NCI-H345 treated with DMSO at 0.1 percent for 48 hours (cell line): ENCODE measurements around the gene CHIC2.

Experiments used
- DNase-seq: peaks from one replicate; lab custom pipeline; 2025; ENCODE audit not compliant: unreplicated experiment; lab: John Stamatoyannopoulos, UW

The CHIC2 gene

DNA sequence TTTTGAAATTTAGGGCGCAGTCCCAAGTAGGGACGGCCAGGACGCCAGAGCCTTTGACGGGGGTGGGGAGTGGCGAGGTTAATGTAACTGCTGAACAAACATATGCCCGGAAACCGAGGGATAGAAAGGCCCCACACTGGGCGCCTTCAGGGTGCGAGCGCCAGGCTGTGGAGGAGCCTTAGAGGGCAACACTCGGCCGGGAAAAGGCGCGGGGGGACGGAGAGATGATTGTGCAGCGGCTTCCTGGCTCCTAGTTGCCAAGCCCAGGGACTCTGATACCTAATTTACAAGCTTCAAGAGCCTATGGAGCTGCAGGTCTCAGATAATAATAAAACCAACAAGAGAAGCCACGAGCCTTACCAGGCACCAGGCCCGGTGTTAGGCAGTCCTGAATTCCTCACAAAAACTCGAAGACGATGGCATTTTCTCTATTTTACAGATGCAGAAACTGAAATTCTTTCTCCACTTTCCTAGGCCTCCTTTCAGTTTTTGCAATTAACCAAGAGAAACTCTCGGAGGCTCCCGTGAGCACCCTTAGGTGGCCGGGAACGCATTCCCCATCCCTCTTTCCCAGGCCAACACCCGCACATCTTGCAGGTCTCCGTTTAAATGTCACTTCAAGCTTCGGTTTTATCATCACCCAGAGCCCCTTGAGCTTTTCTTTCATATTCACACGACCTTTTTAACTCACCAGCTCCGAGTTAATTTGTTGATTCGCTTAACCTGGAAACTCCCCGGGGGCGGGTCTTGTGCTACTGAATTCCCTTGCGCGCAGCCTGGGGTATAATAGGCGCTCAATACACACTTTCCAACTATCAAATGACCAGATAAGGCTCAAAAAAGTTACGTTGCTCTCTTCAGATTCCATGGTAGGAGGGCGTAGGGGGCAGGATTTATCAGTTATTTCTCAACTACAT is 29.2 kb upstream of the CHIC2 start:
- no peak for DNase-seq

DNA sequence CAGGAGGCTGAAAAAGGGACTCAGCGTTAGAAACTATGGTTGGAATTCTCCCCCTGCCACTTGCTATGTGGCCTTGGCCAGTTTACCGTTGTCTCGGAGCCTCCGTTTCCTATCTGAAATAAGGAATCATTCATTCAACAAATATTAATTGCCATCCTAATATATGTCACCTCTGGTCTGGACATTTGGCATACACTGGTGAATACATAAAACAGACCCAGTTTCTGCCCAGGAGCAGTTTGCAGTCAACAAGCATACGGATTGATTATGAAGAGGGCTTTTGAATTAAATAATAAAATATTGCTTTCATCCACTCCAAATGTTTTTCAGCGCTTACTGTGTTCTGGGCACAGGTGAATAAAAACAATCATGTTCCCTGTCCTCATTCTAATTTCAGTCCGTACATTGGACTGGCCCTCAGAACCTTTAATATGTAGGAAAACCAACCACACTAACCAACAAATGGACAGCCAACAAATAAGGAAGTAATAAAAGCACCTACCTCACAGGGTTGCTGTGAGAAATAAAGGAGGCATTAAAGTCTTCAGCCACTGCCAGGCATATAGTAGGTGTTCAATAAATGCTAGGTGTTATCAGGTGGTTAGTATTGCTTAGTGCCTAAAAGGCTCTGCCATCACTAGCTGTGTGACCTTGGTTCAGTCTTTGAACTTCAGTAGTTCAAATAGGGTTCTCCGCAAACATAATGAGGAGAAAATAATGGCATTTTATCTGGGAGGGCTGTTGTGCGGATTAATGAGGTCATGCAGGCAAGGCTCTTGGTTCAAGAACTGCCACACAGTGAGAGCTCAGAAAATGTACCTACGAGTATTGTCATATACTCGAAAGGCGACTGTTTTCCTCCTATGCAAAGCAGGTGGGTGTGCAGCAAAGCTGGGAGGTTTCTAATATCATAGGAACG is 28.3 kb upstream of the CHIC2 start:
- no peak for DNase-seq

DNA sequence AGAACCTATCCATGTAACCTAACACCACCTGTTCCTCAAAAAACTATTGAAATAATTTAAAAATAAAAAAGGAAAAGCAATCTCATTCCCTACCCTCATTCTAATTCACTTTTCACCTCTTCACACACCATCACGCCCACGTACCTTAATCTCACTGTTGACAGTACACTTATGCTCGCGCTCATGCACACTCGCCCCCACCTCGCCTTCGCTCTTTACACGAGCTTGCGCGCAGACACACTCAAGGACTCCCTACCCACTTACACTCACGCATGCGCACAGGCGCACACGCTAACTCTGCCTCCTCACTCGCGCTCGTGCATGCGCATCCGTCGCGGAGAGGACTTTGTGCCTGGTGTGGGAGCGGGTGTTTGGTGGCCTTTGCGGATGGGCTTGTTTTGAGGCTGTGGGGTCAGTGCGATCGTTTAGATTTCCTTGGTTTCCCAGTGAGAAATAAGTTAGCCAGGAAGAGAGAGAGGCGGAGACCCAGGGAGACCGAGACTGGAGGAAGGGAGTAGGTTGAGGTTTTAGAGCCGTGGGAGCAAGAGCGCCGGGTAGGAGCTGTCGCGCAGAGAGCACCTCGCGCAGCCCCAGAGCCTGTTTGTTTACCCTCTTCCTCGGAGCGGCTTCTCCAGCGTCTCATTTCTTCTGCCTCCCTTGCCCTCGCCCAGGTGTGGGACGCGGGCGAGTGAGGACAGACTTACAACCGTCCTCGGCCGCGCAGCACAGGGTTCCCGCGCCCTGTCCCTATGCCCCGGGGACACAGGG is 27.4 kb upstream of the CHIC2 start:
- DNase-seq: peak; percentile 44

DNA sequence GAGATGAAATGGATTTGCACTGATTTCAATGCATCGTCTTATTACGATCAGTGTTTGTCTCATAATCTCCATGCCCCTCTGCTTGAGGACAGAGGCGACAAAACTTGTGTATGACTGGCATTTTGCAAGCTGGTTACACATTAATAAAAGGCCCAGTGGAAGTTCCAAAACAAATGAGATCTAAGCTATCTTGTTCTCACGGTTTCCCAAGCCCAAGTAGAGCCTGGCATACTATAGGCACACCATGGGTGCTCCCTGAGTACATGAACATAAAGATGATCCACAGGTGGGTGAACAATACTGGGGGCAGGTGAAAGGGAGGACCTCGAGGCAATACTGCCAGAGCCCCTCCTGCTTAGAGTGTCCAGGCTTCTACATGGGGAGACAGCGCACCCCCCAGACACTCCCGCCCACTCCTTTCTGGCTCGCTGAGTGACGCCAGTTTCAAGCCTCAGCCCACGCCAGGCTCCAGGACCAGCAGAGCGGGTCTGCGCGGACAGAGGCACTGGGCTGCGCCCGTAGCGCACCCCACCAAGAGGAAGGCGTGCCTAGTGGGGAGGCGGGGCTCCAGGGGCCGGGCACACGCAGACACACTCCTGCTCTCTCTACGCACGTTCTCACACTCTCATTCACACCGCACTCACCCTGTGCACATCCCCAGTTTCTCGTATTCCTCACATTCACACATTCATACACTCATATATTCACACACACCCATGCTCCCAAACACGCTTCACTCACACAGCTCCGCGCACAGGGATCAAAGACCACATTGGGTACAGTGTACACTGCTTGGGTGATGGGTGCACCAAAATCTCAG is 26.6 kb upstream of the CHIC2 start:
- DNase-seq: no peak

DNA sequence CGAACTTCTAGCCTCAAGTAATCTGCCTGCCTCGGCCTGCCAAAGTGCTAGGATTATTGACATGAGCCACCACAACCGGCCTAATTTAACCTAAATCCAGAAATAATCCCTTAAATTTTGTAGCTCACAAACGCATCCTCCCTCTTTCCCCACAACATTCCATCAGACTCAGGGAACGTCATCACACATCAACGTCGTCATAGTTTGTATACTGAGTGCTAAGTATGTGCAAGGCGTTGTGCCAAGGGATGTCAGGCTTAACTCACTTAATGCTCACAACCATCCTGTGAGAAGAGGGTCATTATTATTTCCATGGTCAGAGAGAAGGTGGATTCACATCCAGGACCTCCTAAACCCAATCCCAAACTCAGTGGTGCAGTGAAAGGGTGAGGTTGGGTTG is 26.0 kb upstream of the CHIC2 start:
- no peak for DNase-seq

DNA sequence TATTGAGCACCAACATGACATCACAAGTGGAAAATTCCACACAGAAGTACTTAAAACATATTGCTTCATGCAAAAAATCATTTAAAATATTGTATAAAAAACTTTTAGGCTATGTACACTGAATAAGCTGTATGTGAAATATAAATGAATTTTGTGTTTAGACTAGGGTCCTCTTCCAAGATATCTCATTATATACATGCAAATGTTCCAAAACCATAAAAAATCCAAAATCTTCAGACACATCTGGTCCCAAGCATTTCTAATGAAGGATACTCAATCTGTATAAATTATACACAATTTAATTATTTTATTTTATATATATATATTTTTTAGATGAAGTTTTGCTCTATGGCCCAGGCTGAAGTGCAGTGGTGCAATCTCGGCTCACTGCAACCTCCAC is 25.5 kb upstream of the CHIC2 start:
- DNase-seq: no peak

DNA sequence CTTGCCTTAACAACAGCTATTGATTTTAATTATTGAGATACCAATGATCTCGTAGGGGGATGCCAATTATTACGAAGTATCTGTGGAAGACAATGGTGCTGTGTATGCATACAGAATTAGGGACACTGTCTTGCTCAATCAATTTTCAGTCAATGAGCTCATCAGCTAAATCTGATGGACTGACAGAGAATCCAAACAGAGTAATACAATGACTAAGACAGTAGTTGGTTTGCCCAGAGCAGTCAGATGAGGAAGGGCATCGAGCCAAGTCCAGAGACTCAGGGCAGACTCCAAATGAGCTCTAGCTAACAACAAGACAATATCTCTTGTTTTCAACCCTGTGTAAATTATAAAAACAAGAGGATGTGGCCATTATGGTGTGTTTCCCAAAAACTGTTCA is 20.9 kb upstream of the CHIC2 start:
- no peak for DNase-seq

DNA sequence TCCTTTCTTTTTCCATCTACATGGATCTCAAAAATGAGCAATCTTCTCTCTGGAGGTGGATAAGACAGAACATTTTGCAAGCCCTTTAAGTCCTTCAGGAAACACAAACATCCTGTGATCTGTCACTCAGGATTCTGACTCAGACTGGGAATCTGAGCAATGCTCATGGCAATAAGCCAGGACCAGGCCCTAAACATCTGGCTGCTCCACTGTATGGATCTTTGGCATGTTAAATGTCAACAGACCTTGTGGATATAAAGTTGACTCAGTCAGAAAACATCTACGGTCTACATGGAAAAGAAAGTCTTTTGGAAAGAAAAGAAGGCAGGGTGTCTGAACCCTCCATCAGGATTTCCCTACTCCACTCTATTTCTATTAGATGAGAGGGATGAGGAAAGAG is 17.8 kb upstream of the CHIC2 start:
- DNase-seq: no peak

DNA sequence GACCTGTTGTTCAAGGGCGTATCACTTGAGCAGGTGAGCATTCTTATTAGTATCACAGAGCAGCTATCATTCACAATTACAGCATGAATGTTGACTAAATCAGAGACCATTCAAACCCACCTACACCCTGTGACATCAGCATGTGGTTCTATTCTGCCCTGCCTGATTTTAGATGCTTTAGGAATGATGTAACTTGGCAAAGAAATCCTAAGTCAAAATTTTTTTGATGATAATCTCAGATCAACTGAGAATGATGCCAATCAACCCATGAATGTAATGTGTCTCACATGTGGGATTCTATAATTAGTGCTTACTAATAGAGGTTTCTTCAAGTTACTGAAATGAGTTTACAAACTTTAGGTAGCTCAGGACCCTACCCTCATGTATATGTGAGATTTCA is 13.4 kb upstream of the CHIC2 start:
- no peak for DNase-seq

DNA sequence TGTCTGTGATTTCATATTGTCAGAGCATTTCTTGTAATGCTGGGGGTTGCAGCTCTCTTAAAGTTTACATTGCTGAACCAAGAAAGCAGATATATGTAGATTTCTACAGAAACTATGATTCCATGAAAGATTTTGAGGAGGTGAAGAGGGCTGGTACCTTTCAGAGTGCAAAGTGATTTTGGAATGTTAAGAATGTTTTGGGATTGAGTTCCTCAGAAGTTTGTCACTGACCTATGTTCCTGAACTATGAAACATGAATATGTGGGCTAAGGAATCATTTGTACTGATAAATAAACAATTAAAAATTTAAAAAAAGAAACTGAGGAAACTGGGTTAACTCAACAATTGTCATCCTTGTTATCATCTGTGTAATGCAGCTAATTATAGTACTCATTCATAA is 12.3 kb upstream of the CHIC2 start:
- no peak for DNase-seq

DNA sequence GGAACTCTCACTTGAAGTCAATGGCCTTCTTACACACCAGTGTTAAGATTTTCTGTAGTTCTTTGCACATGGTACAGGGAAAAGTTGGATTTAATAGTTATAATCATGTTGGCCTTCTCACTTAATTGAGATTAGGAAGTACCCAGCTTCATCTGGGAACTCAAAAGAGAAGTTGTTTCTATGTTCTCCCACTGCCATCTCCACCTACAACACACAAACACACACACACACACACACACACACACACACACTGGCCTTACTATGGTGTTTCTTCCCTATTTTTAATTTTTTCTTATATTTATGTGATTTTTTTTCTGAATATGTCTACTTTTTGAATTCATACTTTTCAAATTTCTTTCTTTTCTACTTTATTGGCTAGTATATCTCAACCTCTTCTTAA is 10.0 kb upstream of the CHIC2 start:
- DNase-seq: no peak

DNA sequence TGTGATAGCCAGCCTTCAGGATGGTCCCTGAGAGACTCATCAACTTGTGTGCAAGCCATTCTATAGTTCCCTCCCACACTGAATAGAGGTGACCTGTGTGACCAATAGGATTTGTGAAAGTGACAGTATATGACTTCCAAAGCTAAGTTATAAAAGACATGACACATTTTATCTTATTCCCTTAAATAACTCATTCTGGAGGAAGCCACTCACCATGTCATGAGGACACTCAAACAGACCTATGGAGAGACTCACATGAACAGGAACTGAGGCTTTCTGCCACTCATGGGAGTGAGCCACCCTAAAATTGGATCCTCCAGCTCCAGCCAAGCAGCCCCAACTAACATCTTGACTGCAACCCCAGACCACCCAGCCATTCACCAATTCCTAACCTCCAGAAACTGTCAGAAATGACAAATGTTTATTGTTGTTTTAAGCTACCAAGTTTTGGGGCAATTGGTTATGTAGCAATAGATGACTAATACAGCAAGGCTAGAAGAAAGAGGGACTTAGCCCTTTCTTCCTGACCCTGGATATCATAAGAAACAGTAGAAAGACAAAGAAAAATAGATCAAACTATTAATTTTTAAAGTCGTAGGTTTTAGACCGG is 9.0 kb upstream of the CHIC2 start:
- no peak for DNase-seq

DNA sequence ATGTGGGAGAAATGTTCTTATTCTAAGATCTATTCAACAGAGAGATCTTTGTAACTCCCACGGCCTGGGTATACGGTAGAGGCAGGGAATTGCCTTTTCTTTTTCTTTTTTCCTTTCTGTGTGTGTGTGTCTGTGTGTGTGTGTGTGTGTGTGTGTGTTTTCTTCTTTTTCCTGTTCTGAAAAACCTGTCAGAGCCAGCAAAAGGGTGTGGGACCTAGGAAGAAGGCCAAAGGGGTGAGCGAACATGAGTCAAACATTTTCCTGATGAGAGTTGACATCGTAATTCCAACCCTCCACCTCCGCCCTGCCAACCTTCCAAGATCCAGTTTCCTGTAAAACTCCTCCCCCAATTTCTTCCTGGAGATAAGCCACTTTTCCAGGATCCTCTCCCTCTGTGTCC is 2.8 kb upstream of the CHIC2 start:
- DNase-seq: no peak

DNA sequence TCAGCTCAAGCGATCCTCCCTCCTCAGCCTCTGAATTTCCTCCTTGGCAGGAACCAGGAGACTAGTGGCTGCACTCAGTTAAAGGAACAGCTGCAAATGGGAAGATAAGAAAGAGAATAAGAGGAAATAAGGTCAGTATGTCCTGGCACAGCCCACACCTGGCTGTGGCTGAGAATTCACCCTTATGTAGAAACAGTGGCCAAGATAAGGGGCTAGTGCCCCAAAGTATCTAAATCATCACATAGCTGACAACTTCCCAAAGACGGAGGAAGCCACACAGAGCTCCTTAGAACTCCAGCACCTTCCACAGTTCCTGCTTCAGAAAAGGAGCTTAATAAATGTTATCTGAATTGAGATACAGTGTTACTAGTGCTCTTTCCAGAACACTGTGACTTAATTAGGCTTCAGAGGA is 2.3 kb upstream of the CHIC2 start:
- no peak for DNase-seq

DNA sequence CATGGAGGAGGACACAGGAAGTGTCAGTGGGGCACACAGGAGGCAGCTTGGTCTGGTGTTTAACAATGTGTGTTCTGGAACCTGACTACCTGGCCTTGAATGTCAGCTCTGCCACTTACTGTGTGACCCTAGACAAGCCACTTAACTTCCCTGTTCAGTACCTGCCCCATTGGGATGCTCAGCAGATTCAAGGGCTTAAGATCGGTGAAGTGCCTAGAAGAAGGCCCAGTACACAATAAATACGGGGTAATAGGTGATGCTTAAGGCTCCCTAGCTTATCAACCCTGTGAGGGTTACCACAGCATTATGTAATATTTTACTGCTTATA is 1.6 kb upstream of the CHIC2 start:
- no peak for DNase-seq

DNA sequence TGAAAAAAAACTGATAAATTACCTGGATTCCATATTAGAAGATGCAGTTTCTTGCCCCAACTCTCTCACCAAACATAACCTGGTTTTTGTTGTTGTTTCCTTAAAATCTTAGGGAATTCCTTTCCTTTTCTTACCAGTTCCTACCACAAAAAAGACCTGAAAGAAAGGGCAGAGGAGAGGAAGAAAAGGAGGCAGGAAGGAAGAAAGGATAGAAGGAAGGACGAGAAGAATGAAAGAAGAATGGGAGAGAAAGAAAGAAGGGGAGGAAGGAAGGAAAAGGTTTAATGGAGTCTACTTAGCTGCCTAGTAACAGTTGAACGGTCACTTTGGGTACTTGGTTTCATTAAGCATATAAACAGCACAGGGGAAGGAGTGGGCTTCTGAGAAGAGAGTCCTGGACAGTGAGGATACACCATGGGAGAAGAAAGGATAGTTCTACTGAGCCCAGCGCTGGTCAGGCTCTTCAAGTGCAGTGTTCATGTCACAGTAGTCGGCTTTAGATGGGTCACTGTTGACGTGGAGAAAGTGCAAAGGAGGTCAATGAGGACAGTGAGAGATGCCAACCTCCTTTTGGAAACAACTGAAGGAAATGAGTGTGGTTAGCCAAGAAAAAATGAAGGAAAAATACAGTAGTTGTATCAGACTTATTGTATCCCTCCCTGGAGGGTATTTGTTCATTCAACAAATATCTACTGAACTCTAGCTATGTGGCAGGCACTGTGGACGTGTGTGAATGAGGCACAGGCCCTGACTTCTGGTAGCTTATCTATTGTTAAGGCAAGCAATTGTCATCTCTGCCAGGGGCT is 1.1 kb upstream of the CHIC2 start:
- no peak for DNase-seq

DNA sequence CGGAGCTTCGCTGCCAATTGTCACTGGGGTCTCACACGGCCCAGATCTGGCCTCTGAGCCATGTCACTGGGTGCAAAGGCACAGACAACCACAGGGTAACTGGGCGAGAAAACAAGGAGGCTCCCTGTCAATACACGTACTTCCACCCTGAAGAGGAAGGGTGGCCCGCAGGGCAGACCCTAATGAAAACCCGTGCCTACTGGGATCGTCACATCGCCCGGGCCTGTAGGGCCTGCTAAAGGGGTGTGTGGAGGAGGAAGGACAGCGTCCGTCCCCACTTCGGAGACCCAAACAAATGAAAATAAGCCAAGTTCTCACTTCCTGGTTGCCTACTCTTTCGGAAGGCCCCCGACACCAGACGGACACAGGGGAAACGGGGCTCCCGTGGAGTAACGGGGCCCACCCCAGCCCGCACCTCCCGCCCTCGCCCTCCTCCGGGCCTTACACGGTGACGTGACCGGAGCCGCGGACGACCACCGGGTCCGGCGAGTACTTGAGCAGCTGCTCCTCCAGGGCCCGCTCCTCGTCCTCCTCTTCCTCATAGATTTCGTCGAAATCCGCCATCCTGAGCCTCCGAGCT is 578 bp downstream of the CHIC2 start:
- DNase-seq: no peak

DNA sequence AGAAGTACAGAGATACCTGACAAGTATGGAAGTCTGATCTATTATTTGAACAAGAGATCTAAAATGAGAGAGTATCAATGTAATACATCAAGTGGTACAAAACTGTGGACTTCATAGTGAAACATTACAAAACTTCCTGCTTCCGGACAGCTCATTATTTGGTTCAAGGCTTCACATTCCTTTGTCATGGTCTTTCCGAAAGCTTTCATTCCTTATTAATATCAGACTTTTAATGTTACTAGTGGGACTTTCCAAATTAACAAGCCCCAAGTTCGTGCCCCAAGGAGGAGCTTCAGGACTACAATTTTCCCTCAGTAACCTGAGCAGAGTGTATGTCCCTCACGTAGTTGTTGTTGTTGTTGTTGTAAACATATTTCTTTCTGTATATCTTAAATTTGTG is 1.2 kb downstream of the CHIC2 start:
- DNase-seq: no peak

DNA sequence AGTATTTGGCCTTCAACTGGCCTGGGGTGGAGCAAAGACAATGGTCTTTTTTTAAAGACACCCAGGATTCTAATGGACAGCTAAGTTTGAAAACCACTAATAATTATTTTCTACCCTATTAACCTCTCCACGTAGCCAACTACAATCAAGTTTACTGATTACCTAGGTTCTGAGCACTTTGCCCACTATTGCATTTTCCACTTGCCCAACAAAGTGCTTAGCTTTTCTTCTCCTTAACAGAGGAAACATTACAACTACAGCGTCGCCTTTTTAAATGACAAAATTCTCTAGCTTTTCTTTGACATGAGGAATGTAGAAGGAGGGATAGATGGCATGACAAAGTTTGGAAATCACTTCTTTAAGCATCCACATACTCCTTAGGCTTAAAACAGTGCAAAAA is 2.0 kb downstream of the CHIC2 start:
- DNase-seq: no peak
